D721Med (cell line): ENCODE data around the gene ZNF3.

ENCODE experiments used
- DNase-seq: peaks from one replicate; pipeline ENCODE4 v3.0.0; 2011; ENCODE audit warnings: low spot score; ENCODE audit not compliant: insufficient read length
- FAIRE-seq: peaks from 2 replicates; lab custom pipeline; 2011; peaks lifted over from hg19 to GRCh38; lab: Jason Lieb, UNC
- TF ChIP-seq, protein P1 (sequence below): IDR thresholded peaks from 2 replicates; pipeline ENCODE4 v1.5.1; 2012; ENCODE audit warnings: mild to moderate bottlenecking, control low read depth; ENCODE audit not compliant: insufficient read depth; ENCODE audit errors: missing control alignments

The ZNF3 gene

DNA sequence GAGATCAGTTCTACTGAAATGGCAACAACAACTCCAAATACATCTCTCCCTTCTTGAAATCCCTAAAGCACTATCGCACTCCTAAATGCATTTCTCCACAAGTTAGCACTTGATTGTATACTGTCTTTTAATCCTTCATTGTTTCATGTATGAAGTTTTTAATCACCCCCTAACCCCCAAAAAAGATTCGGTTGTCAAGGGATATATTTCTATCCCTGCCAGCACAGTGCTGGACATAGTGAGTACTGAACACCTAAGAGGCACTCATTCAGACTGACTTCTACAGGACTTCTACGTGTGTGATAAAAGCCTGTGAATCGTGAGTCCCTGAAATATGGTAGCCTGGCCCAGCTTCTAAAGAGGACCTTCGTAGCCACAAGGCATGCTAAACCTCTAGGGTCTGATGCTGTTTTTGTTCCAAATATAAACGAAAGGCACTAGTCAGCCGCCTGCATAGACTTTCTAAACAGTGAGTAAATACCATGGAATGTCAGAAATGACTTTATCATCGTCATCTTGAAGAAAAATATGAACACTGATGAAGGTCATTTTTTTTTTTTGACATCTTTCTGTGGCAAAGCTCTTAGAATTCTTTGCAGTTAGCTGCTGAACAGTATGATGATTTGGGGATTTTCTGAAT lies 46.5 kb downstream of the ZNF3 start:
- FAIRE-seq: no peak
- DNase-seq: no peak
- TF ChIP-seq, protein P1, sequence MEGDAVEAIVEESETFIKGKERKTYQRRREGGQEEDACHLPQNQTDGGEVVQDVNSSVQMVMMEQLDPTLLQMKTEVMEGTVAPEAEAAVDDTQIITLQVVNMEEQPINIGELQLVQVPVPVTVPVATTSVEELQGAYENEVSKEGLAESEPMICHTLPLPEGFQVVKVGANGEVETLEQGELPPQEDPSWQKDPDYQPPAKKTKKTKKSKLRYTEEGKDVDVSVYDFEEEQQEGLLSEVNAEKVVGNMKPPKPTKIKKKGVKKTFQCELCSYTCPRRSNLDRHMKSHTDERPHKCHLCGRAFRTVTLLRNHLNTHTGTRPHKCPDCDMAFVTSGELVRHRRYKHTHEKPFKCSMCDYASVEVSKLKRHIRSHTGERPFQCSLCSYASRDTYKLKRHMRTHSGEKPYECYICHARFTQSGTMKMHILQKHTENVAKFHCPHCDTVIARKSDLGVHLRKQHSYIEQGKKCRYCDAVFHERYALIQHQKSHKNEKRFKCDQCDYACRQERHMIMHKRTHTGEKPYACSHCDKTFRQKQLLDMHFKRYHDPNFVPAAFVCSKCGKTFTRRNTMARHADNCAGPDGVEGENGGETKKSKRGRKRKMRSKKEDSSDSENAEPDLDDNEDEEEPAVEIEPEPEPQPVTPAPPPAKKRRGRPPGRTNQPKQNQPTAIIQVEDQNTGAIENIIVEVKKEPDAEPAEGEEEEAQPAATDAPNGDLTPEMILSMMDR: no peak

DNA sequence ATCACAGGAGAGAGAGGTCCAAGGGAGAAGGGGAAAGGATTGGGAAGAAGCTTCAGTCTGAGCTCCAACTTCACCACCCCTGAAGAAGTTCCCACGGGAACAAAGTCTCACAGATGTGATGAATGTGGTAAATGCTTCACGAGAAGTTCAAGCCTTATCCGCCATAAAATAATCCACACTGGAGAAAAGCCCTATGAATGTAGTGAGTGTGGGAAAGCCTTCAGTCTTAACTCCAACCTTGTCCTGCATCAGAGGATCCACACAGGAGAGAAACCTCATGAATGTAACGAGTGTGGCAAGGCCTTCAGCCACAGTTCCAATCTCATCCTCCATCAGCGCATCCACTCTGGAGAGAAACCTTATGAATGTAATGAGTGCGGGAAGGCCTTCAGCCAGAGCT lies 48.0 kb downstream of the ZNF3 start:
- DNase-seq: no peak
- TF ChIP-seq, protein P1: no peak
- FAIRE-seq: no peak

DNA sequence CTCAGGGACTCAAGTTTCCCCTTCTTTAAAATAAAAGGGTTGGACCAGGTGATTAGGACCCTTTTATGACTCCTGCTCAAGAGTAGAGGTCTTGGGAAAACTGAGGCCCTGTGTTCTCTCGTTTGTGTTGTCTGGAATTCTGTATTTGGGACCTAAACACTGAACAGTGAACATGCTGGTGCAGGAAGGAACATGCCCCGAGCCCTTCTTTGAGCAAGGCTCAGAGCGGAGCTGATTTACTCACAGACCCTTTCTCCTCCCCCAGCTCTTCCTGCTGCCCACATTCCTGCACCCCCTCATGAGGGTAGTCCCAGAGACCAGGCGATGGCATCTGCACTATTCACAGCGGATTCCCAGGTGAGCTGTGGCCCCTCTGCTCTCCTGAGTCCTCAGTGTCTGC lies 51.9 kb downstream of the ZNF3 start:
- FAIRE-seq (no peak), DNase-seq (no peak)
- TF ChIP-seq, protein P1: no peak

DNA sequence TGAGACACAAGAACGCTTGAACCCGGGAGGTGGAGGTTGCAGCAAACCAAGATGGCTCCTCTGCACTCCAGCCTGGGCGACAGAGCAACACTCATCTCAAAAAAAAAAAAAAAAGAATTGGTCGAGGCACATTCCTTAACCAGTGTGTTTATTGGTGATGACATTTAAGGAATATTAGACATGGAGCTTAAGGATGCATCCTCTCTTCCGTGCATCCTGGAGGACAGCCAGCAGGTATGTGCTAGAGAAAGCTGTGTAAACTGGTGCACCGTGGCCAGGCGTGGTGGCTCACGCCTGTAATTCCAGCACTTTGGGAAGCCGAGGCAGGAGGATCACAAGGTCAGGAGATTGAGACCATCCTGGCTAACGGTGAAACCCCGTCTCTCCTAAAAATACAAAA lies 54.3 kb downstream of the ZNF3 start:
- DNase-seq (no peak), FAIRE-seq (no peak)
- TF ChIP-seq, protein P1: no peak

DNA sequence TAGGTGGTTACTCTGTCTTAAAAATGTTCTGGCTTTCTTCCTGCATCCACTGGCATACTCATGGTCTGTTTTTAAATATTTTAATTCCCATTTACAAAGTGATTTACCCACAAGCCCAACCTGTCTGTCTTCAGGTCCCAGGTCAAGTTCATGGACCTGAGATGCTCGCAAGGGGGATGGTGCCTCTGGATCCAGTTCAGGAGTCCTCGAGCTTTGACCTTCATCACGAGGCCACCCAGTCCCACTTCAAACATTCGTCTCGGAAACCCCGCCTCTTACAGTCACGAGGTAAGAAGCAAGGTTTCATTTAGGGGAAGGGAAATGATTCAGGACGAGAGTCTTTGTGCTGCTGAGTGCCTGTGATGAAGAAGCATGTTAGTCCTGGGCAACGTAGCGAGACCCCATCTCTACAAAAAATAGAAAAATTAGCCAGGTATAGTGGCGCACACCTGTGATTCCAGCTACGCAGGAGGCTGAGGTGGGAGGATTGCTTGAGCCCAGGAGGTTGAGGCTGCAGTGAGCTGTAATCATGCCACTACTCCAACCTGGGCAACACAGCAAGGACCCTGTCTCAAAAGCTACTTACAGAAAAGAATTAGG lies 57.4 kb downstream of the ZNF3 start:
- DNase-seq (no peak), FAIRE-seq (no peak)
- TF ChIP-seq, protein P1: no peak

DNA sequence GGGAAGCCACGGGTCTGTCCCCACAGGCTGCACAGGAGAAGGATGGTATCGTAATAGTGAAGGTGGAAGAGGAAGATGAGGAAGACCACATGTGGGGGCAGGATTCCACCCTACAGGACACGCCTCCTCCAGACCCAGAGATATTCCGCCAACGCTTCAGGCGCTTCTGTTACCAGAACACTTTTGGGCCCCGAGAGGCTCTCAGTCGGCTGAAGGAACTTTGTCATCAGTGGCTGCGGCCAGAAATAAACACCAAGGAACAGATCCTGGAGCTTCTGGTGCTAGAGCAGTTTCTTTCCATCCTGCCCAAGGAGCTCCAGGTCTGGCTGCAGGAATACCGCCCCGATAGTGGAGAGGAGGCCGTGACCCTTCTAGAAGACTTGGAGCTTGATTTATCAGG lies 58.0 kb downstream of the ZNF3 start:
- TF ChIP-seq, protein P1: no peak
- DNase-seq: no peak
- FAIRE-seq: no peak

DNA sequence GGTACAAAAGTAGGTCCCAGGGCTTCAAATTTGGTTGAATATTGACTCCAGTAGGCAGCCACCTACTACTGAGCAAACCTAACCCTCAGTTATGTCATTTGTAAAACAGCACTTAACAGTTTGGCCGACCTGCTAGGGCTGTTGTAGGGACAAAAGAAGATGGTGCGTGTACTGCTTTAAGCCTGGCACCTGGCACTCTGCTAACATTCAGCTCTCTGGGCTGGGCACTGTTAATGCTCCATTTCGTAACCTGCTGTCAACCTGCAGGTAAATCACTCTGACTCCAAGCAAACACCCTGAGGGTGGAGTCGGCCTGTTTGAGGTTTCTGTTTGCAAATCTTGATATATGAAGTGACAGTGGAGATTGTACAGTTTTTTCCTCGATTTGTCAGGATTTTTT lies 58.9 kb downstream of the ZNF3 start:
- DNase-seq: no peak
- TF ChIP-seq, protein P1: no peak
- no peak for FAIRE-seq
